Measurements from ENCODE around the gene STBD1. TPM values are rescaled to one million over a fixed set of nuclear protein-coding genes. Genes with fewer than 3 reads are reported as not detected.
"Not testable (repeated sequence)": the region's sequence is repeated elsewhere in the genome, so short reads cannot be mapped to it uniquely, and the experiment has no call there.

Gene STBD1
- total RNA-seq, 2 experiments from 2014 or later = not detected

DNA sequence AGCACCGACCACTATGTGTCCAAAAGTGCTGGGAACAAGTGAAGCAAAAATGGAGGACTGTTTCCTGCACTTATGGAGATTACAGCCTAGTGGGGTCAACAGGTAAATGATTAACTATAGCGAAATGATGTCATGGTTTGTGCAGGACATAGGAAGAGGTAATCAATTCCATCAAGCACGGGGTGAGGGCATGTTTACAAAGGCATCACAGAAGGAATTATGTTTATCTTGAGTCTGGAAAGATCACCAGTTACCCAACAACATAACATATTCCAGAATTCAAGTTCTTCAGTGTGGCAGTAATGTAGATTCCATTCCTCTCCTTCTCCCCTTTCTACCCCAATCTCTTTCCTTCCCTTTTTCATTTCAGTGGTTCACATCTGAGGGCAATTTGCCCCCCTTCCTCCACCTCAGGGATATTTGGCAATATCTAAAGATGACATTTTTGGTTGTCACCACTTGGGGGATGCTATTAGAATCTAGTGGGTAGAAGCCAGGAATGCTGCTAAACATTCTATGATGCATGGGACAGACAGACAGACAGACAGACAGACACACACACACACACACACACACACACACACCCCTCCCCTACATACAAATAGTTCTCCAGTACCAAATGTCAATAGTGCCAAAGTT, 30.9 kb upstream of the STBD1 start:
- Mint-ChIP-seq H3K9me3 (no peaks in the 10 kb centered on the region), H3K36me3 (ENCODE audit: low read depth) (no peaks in the 10 kb centered on the region), H3K27ac (no peak overlapping the region), H3K4me3 (no peak overlapping the region), H3K4me1 (ENCODE audit: low read depth) (no peaks in the 10 kb centered on the region), H3K27me3 (ENCODE audit: low read depth) (peaks cover 7% of the 10 kb centered on the region)
- CTCF ChIA-PET = interaction anchor here (0.6 kb wide), 1 partner anchor 209 kb away, joined by 3 read pairs; no protein-coding TSS in a partner anchor
- no peak for DNase-seq
- intact Hi-C loops (cut with micrococcal nuclease) = no loop called here

DNA sequence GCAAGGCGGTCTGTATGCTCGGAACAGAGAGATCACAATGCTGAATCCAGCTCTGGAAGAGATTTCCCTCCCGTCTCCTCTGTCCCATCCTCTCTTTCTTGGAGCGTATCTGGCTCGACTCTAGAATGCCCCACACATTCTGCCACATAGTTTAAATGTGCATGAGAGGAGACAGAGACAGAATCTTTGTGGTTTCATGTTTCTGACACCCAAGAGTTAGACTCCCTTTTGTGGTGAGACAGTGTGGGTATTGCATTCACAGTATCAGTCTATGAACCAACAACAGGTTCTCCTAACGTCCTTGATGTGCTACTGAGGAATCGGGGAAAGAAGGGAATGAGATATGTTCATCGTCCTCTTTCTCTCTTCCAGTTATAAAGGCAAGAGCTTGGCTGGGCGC, 29.7 kb upstream of the STBD1 start:
- Mint-ChIP-seq H3K4me1 (ENCODE audit: low read depth) (no peaks in the 10 kb centered on the region), H3K4me3 (no peak overlapping the region), H3K27me3 (ENCODE audit: low read depth) (peaks cover 5% of the 10 kb centered on the region), H3K9me3 (no peaks in the 10 kb centered on the region), H3K27ac (no peak overlapping the region), H3K36me3 (ENCODE audit: low read depth) (no peaks in the 10 kb centered on the region)
- DNase-seq = no peak
- CTCF ChIA-PET = interaction anchor here (0.7 to 2.4 kb wide), 2 partner anchors 97 to 100 kb away, joined by 4 to 9 read pairs; no protein-coding TSS in a partner anchor
- intact Hi-C loops (cut with micrococcal nuclease) = no loop called here

DNA sequence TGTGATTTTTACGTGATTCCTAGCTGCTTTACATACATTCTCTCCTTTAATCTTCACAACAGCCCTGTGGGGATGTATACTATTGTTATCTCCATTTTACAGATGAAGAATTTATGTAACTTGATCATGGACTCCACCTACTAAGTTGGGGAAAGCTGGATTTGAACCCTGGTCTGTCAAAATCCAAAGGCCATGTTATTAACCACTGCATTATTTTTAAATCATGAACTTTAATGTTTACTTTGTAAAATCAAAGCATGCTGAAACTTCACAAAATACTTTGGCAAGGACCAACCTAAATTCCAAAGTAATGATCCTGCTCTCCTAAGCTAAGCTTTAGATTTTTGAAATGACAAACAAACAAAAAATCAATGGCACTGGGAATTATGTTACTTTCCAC, 28.9 kb upstream of the STBD1 start:
- Mint-ChIP-seq H3K9me3 (no peaks in the 10 kb centered on the region), H3K4me1 (ENCODE audit: low read depth) (no peaks in the 10 kb centered on the region), H3K36me3 (ENCODE audit: low read depth) (no peaks in the 10 kb centered on the region), H3K4me3 (no peak overlapping the region), H3K27me3 (ENCODE audit: low read depth) (peaks cover 5% of the 10 kb centered on the region), H3K27ac (no peak overlapping the region)
- CTCF ChIA-PET = interaction anchor here (0.6 to 2.4 kb wide), 5 partner anchors 17 to 202 kb away, joined by 4 to 9 read pairs (median 5); partner anchors contain the start of gene FAM47E
- intact Hi-C loops (cut with micrococcal nuclease) = loop anchor here (2.0 kb wide), 1 partner anchor 227 kb away; no protein-coding TSS in a partner anchor
- no peak for DNase-seq

DNA sequence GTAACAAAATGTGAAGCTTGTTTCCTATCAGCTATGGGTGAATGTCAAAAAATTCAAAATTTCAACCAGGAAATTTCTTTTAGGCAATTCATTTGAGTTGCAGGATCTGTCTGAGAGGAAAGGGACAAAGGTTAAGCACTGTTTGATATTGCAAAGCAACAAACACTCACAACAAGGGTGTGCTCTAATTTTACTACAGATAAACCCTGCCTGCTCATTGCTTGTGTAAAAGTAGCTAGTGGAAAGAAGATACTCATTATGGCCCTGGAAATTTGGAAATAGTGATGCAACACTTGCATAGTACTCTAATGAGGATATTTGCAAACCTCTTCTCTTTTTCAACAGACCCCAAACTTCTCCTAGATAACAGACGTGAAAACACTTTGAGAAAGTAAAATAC, 27.9 kb upstream of the STBD1 start:
- Mint-ChIP-seq H3K36me3 (ENCODE audit: low read depth) (no peaks in the 10 kb centered on the region), H3K4me1 (ENCODE audit: low read depth) (no peaks in the 10 kb centered on the region), H3K9me3 (no peaks in the 10 kb centered on the region), H3K27me3 (ENCODE audit: low read depth) (peaks cover 5% of the 10 kb centered on the region), H3K4me3 (no peak overlapping the region), H3K27ac (no peak overlapping the region)
- intact Hi-C loops (cut with micrococcal nuclease) = loop anchor here (2.0 kb wide), 1 partner anchor 226 kb away; no protein-coding TSS in a partner anchor
- no peak for DNase-seq
- CTCF ChIA-PET = interaction anchor here (1.0 to 2.4 kb wide), 5 partner anchors 18 to 152 kb away, joined by 4 to 9 read pairs (median 6); partner anchors contain the start of gene FAM47E

DNA sequence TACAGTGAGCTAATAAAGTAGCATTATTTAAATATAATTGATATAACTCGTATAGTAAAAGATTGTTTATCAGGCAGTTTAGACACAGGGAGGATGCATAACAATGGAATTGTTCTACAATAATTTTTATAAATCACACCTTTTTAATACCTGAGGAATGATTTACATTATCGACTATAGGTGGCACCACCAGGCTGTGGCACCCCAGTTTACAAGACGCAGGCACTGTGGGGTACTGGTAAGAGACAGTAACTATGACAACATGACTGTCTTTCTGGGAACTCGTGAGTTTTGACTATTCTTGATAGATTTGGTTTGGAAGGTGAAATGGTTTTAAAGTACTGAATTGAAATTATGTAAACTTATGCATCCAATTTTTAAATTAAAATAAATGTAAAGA, 27.1 kb upstream of the STBD1 start:
- no peak overlapping the region for H3K27ac Mint-ChIP-seq
- DNase-seq = peak; percentile 24
- H3K36me3 Mint-ChIP-seq (ENCODE audit: low read depth) = no peaks in the 10 kb centered on the region
- H3K4me1 Mint-ChIP-seq (ENCODE audit: low read depth) = no peaks in the 10 kb centered on the region
- CTCF ChIA-PET = interaction anchor here (0.6 to 2.4 kb wide), 4 partner anchors 98 to 221 kb away, joined by 3 to 9 read pairs (median 7); no protein-coding TSS in a partner anchor
- peaks cover 5% of the 10 kb centered on the region for H3K27me3 Mint-ChIP-seq (ENCODE audit: low read depth)
- intact Hi-C loops (cut with micrococcal nuclease) = loop anchor here (1.0 to 2.0 kb wide), 2 partner anchors 99 to 225 kb away; no protein-coding TSS in a partner anchor
- H3K9me3 Mint-ChIP-seq = no peaks in the 10 kb centered on the region
- H3K4me3 Mint-ChIP-seq = no peak overlapping the region

DNA sequence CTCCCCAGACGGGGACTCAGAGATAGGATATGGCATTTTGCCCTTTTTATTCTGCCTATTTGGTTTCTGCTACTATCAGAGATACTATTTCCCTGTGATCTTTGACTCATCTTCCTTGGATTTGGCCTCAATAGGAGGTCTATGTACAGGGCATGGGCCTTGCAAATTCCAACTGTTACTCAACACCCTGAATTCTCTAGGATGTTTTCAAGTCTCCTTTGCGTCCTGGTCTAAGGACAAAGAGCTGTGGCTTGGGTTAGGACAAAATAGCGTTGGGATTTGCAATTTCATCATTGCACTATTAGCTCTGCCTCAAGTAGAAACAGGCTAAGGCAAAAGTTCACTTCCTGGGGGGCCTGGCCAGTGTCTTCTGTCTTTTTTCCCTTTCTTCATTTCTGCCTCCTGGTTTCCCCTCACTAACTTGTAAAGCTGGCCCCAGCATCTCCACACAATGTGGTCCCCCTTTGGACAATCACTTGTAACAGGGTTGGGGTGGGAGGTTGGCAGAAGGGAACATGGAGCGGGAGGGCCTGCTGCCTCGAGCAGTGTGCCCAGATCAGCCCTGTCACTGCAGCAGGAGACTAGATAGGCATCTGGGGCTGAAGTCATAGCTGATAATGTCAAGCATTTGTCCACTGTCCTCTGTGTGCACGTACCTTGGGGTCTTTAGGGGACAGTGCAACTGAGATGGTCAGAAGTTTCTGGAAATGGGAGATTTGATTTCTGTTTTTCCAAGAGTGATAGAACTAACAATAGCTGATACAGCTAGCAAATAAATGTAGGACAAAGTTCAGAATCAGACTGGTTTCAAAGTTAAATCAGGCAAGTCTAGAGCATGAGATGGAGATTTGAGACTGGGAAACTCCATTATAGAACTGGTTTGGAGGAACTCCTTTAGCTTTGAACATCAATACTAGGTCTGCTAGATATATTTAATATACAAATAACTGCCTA, 25.8 kb upstream of the STBD1 start:
- Mint-ChIP-seq H3K9me3 (peaks cover under 1% of the 10 kb centered on the region), H3K4me3 (no peak overlapping the region), H3K4me1 (ENCODE audit: low read depth) (no peaks in the 10 kb centered on the region), H3K27me3 (ENCODE audit: low read depth) (peaks cover 5% of the 10 kb centered on the region), H3K36me3 (ENCODE audit: low read depth) (no peaks in the 10 kb centered on the region), H3K27ac (no peak overlapping the region)
- DNase-seq = no peak
- CTCF ChIA-PET = interaction anchor here (0.6 to 1.4 kb wide), 7 partner anchors 24 to 224 kb away, joined by 3 to 4 read pairs (median 3); partner anchors contain the start of gene STBD1
- intact Hi-C loops (cut with micrococcal nuclease) = no loop called here

DNA sequence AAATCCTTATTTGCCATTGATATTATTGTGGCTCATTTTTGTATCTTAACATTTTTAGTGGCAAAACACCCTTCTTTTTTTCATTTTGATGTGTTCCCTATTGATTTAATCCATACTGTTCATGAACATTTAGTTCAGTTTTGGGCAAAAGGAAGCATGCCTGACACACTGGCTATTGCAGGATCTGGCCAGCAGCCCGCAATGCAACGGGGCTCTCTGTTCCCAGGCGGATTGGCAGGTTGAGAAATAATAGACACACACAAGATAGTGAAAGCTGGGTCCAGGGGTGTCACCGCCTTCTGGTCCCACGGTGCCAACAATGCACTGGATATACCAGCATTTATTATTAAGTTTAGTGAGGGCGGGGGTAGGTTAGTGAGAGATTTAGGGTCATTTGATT, 24.9 kb upstream of the STBD1 start:
- H3K27me3 Mint-ChIP-seq (ENCODE audit: low read depth); H3K27ac Mint-ChIP-seq; H3K36me3 Mint-ChIP-seq (ENCODE audit: low read depth); DNase-seq; intact Hi-C loops (cut with micrococcal nuclease); H3K9me3 Mint-ChIP-seq; H3K4me1 Mint-ChIP-seq (ENCODE audit: low read depth); H3K4me3 Mint-ChIP-seq: not testable (repeated sequence)
- CTCF ChIA-PET = interaction anchor here (1.0 to 1.4 kb wide), 5 partner anchors 25 to 223 kb away, joined by 3 to 4 read pairs (median 3); partner anchors contain the start of gene STBD1

DNA sequence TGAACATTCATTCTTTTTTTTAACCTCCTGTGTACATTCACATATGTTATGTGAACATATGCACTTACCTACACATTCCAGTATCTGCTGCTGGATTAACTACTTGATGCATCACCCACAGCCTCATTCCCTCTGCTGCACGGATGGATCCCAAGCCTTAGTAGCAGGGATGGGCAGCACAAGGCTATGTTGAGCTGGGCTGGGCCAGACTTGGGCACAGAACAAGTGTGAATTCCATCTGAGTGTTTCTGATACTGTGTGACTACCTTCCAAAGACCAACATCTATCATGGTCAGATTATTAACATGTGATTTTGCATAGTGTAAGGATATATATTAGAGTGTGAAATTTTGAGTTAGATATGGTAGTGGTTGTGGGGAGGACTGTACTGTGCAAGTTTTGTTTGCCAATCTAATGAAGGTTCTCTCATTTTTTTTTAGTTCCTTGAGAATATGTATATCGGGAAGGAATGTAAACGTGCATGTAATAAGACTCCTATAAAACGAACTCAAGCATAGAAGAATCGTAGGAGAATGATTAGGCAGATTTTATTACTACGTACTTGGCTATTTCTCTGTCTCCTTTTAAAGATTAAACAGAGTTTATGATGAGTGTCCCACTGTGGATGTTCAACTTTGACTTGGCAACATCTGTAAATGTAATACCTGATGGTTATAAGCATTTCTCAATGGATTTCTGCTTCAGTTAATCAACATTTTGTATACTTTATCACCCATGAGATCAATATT, 23.4 kb upstream of the STBD1 start:
- Mint-ChIP-seq H3K4me1 (ENCODE audit: low read depth) (no peaks in the 10 kb centered on the region), H3K27me3 (ENCODE audit: low read depth) (no peaks in the 10 kb centered on the region), H3K4me3 (no peak overlapping the region), H3K27ac (no peak overlapping the region), H3K36me3 (ENCODE audit: low read depth) (no peaks in the 10 kb centered on the region), H3K9me3 (peaks cover 7% of the 10 kb centered on the region)
- intact Hi-C loops (cut with micrococcal nuclease) = no loop called here
- CTCF ChIA-PET = no interaction called here
- no peak for DNase-seq

DNA sequence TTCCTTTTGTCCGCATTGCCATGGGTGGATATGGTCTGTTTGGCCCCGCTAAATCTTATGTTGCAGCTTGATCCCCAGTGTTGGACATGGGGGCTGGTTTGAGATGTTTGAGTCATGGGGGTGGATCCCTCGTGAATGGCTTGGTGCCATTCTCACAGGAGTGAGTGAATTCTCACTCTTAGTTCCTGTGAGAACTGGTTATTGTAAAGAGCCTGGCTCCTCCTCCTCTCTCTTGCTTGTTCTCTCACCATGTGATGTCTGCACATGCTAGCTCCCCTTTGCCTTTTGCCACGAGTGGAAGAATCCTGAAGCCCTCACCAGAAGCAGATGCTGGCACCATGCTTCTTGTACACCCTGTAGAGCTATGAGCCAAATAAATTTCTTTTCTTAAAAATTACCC, 22.6 kb upstream of the STBD1 start:
- Mint-ChIP-seq H3K4me1 (ENCODE audit: low read depth) (no peaks in the 10 kb centered on the region), H3K4me3 (no peak overlapping the region), H3K27me3 (ENCODE audit: low read depth) (no peaks in the 10 kb centered on the region), H3K36me3 (ENCODE audit: low read depth) (no peaks in the 10 kb centered on the region), H3K27ac (no peak overlapping the region), H3K9me3 (peaks cover 7% of the 10 kb centered on the region)
- DNase-seq = no peak
- CTCF ChIA-PET = interaction anchor here (0.6 kb wide), 1 partner anchor 10 kb away, joined by 7 read pairs; no protein-coding TSS in a partner anchor
- intact Hi-C loops (cut with micrococcal nuclease) = no loop called here

DNA sequence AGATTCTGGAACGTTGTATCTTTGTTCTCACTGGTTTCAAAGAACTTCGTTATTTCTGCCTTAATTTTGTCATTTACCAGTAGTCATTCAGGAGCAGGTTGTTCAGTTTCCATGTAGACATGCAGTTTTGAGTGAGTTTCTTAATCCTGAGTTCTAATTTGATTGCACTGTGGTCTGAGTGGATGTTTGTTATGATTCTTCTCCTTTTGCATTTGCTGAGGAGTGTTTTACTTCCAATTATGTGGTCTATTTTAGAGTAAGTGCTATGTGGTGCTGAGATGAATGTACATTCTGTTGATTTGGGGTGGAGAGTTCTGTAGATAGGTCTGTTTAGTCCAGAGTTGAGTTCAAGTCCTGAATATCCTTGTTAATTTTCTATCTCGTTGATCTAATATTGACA, 18.7 kb upstream of the STBD1 start:
- CTCF ChIA-PET; H3K27me3 Mint-ChIP-seq (ENCODE audit: low read depth): not testable (repeated sequence)

DNA sequence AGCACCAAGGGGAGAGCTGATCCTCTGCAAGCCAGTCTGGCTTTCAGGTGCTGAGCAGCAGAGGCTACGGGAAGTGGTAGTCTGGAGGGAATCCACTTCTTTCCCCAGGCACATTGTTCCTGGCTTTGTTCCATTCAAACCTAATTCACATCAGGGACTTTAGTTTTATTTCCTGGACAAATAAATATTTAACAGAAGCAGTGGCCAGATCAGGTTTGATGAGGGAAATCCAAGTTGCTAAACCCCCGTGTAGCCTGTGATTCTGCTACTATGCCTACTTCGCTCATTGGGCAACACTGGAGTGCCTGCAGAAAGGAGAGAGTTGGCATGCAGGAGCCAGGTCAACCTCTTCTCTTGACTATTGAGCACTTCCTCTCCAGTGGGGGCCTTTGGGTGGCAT, 13.8 kb upstream of the STBD1 start:
- H3K27ac Mint-ChIP-seq = no peak overlapping the region
- H3K27me3 Mint-ChIP-seq (ENCODE audit: low read depth) = peaks cover 3% of the 10 kb centered on the region
- no peak overlapping the region for H3K4me3 Mint-ChIP-seq
- peaks cover 9% of the 10 kb centered on the region for H3K9me3 Mint-ChIP-seq
- H3K4me1 Mint-ChIP-seq (ENCODE audit: low read depth) = no peaks in the 10 kb centered on the region
- intact Hi-C loops (cut with micrococcal nuclease) = no loop called here
- H3K36me3 Mint-ChIP-seq (ENCODE audit: low read depth) = no peaks in the 10 kb centered on the region
- CTCF ChIA-PET = no interaction called here
- DNase-seq = no peak

More for the DNA sequence above, 18.7 kb upstream of the STBD1 start:
- H3K36me3 Mint-ChIP-seq (ENCODE audit: low read depth); H3K27ac Mint-ChIP-seq; H3K4me3 Mint-ChIP-seq; H3K4me1 Mint-ChIP-seq (ENCODE audit: low read depth); DNase-seq; H3K9me3 Mint-ChIP-seq; intact Hi-C loops (cut with micrococcal nuclease): not testable (repeated sequence)

DNA sequence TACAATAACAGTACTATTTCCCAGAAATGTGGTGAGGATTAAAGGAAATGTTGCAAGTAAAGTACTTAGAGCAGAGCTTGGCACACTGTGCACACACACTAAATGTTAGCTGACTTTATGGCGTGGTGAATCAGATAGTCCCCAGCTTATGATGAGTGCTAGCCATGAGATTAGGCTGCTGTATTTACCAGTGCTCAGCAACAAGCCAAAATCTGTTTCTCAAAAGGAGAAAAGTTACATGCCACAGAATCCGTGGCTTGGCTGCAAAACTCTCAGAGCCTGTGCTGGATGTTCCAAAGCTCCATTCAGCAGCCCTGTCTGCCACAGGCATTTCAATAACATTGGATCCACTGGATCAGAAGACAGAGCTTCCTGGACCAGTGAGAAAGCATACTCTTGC, 12.8 kb upstream of the STBD1 start:
- CTCF ChIA-PET = interaction anchor here (0.6 to 1.2 kb wide), 2 partner anchors 10 to 114 kb away, joined by 4 to 7 read pairs; no protein-coding TSS in a partner anchor
- no peaks in the 10 kb centered on the region for H3K4me1 Mint-ChIP-seq (ENCODE audit: low read depth)
- DNase-seq = no peak
- peaks cover 4% of the 10 kb centered on the region for H3K36me3 Mint-ChIP-seq (ENCODE audit: low read depth)
- no peak overlapping the region for H3K27ac Mint-ChIP-seq
- no peak overlapping the region for H3K4me3 Mint-ChIP-seq
- intact Hi-C loops (cut with micrococcal nuclease) = no loop called here
- H3K9me3 Mint-ChIP-seq = peaks cover 16% of the 10 kb centered on the region
- peaks cover 7% of the 10 kb centered on the region for H3K27me3 Mint-ChIP-seq (ENCODE audit: low read depth)

All from activated naive CD4-positive, alpha-beta T cell treated with anti-CD3 and anti-CD28 coated beads for 36 hours (primary cell).